ENCODE data around the gene RNF167.

RNF167 gene

GRCh38 chr17:4940555-4941318, 669 bp downstream of the RNF167 start:
- DNase-seq = no peak

- no peak for DNase-seq
Observed at GRCh38 chr17:4941319-4941610, 1.2 kb downstream of the RNF167 start.

- no peak for DNase-seq
Observed at GRCh38 chr17:4942760-4943508, 2.9 kb downstream of the RNF167 start.

GRCh38 chr17:4944163-4944553, 4.1 kb downstream of the RNF167 start:
- DNase-seq = peak; percentile 11 to 41

- DNase-seq = no peak
Observed at GRCh38 chr17:4944554-4945175, 4.6 kb downstream of the RNF167 start.

- peak; percentile 27 for DNase-seq
Observed at GRCh38 chr17:4945176-4945943, 5.3 kb downstream of the RNF167 start.

GRCh38 chr17:4945944-4946280, 5.8 kb downstream of the RNF167 start:
- no peak for DNase-seq

GRCh38 chr17:4946312-4946976, 6.4 kb downstream of the RNF167 start:
- DNase-seq = no peak

GRCh38 chr17:4947010-4947410, 6.9 kb downstream of the RNF167 start:
- DNase-seq = peak; percentile 34 to 38

- DNase-seq = no peak
Observed at GRCh38 chr17:4947411-4948165, 7.5 kb downstream of the RNF167 start.

- peak; percentile 67 to 75 for DNase-seq
Observed at GRCh38 chr17:4948166-4948930, 8.3 kb downstream of the RNF167 start, which contains the start of gene PFN1. TSS of gene PFN1 (minus strand) at chr17:4948530. CDS start at chr17:4948394, 136 bp downstream.

GRCh38 chr17:4948931-4949320, 8.9 kb downstream of the RNF167 start:
- peak in 1 of 2 experiments; percentile 67 for DNase-seq

GRCh38 chr17:4949321-4950074, 9.4 kb downstream of the RNF167 start:
- peak in 1 of 2 experiments; percentile 15 for DNase-seq

- DNase-seq = no peak
Observed at GRCh38 chr17:4950075-4950745, 10.1 kb downstream of the RNF167 start.

GRCh38 chr17:4950746-4951204, 10.7 kb downstream of the RNF167 start, which contains the start of gene ENO3:
TSS of gene ENO3 (plus strand) at chr17:4951119. CDS start at chr17:4951830, 711 bp downstream.
- DNase-seq = no peak

GRCh38 chr17:4951486-4951885, 11.4 kb downstream of the RNF167 start:
- no peak for DNase-seq

- DNase-seq = no peak
Observed at GRCh38 chr17:4953451-4953961, 13.4 kb downstream of the RNF167 start.

GRCh38 chr17:4955091-4955490, 15.0 kb downstream of the RNF167 start:
- DNase-seq = no peak

GRCh38 chr17:4956493-4957061, 16.5 kb downstream of the RNF167 start:
- DNase-seq = peak in 1 of 2 experiments; percentile 14
